C4-2B (cell line): ENCODE measurements around the gene PEBP1.

Source experiments
- H3K27ac ChIP-seq: fragments of 450-650 bp; 2 replicates; pipeline ENCODE4 v1.5.1; 2017
- CTCF ChIP-seq: fragments of 450-650 bp; conservative IDR thresholded peaks from 2 replicates; pipeline ENCODE4 v1.5.1; 2017; ENCODE audit warnings: mild to moderate bottlenecking
- ZFX ChIP-seq: fragments of 450-650 bp; IDR thresholded peaks from 2 replicates; pipeline ENCODE4 v1.6.1; 2017

PEBP1 gene

GRCh38 chr12:118183711-118184110 lies 47.8 kb downstream of the PEBP1 start:
- TF ChIP-seq ZFX (no peak), CTCF (no peak)
- no peak overlapping the region for H3K27ac ChIP-seq

- H3K27ac ChIP-seq, result no peak overlapping the region
- TF ChIP-seq ZFX, result no peak
- no peak for TF ChIP-seq CTCF
Observed at GRCh38 chr12:118185602-118186397, 49.9 kb downstream of the PEBP1 start.

- H3K27ac ChIP-seq, result no peak overlapping the region
- no peak for TF ChIP-seq ZFX
- no peak for TF ChIP-seq CTCF
Observed at GRCh38 chr12:118187751-118188435, 52.0 kb downstream of the PEBP1 start.

- H3K27ac ChIP-seq, result no peak overlapping the region
- TF ChIP-seq ZFX, result no peak
- no peak for TF ChIP-seq CTCF
Observed at GRCh38 chr12:118188690-118189371, 52.9 kb downstream of the PEBP1 start.

GRCh38 chr12:118189741-118190191 lies 53.8 kb downstream of the PEBP1 start:
- H3K27ac ChIP-seq, result no peak overlapping the region
- TF ChIP-seq CTCF, result no peak
- no peak for TF ChIP-seq ZFX

- no peak overlapping the region for H3K27ac ChIP-seq
- TF ChIP-seq ZFX (no peak), CTCF (no peak)
Observed at GRCh38 chr12:118190266-118190665, 54.3 kb downstream of the PEBP1 start.

GRCh38 chr12:118193477-118193876 lies 57.6 kb downstream of the PEBP1 start:
- TF ChIP-seq ZFX, result no peak
- TF ChIP-seq CTCF, result no peak
- H3K27ac ChIP-seq, result no peak overlapping the region
